Neural cell (in vitro differentiated cells): Measurements from ENCODE around the gene PTPRR.

Experiments
- CTCF ChIP-seq: fragments of 450-650 bp; IDR thresholded peaks from 2 replicates; pipeline ENCODE4 v1.5.1; 2014; ENCODE audit warnings: antibody characterized with exemption, mild to moderate bottlenecking, moderate library complexity; ENCODE audit not compliant: poor library complexity, severe bottlenecking
- TAF1 ChIP-seq: IDR thresholded peaks from 2 replicates; pipeline ENCODE4 v1.6.1; 2012; ENCODE audit warnings: low read depth

- TF ChIP-seq CTCF (no peak), TAF1 (no peak)
Measured at GRCh38 chr12:70840656-70841350, 79.7 kb downstream of the PTPRR start.
